Measurements from ENCODE around the gene SPTAN1.
"Not testable (repeated sequence)": the region's sequence is repeated elsewhere in the genome, so short reads cannot be mapped to it uniquely, and the experiment has no call there.

The SPTAN1 gene

DNA sequence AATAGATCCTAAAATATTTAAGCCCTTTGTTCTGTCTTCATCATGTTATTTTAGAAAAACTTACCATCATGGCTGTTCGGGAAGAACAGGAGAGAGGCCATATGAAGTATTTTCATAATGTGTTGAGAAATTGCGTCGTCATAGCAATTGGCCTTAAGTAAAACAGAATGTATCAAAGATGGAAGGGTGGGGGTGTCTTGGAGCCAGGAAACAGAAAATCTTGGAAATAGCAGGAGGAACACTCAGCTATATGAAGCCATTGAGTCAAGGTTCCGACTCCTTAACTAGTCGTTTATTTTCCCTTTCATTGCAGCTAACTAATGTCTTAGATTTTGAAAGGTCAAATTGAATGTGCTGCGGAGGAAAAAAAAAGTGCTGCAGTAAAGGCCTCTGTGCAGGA, 1.3 kb downstream of the SPTAN1 start:
- no peak for DNase-seq (ENCODE audit: low read depth)

- no peak for DNase-seq (ENCODE audit: low read depth)
Measured at GRCh38 chr9:128554155-128554862, 1.9 kb downstream of the SPTAN1 start.

GRCh38 chr9:128555180-128555721, 2.9 kb downstream of the SPTAN1 start:
- no peak for DNase-seq (ENCODE audit: low read depth)

- no peak for DNase-seq (ENCODE audit: low read depth)
Measured at GRCh38 chr9:128556276-128556675, 3.9 kb downstream of the SPTAN1 start.

DNA sequence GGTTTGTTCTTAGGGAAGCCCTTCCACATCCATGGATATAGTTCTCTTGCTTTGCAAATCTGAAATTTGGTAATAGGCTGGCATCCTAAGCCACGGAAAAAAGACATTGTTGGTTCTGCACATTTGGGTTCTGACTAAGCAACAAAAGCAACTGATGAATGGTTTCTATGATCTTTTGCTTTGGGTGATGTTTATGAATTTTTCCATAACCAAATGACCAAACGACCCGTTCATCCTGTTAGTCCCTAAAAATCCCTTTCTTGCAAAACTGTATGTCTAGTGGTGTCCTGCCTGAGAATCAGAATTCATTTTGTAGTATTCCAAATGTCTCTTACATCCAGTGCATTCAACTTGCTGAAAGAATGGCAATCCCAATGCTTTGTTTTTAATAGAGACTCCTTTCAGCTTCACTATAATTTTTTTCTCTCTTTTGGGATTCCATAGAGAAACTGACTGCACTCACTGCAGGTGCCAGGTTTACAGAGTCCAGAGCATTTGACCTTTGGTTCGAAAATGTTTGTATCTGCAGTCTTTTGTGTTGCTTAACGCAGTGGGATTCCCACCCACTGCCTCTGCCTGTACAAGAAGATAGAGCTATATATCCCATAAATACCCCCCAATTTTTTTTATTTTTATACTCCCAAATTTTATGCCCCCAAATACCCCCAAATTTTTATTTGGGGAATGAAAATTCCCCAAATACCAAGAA, 4.7 kb downstream of the SPTAN1 start:
- DNase-seq (ENCODE audit: low read depth) = no peak

- peak; percentile 12 for DNase-seq (ENCODE audit: low read depth)
Measured at GRCh38 chr9:128558431-128559310, 6.3 kb downstream of the SPTAN1 start.

DNA sequence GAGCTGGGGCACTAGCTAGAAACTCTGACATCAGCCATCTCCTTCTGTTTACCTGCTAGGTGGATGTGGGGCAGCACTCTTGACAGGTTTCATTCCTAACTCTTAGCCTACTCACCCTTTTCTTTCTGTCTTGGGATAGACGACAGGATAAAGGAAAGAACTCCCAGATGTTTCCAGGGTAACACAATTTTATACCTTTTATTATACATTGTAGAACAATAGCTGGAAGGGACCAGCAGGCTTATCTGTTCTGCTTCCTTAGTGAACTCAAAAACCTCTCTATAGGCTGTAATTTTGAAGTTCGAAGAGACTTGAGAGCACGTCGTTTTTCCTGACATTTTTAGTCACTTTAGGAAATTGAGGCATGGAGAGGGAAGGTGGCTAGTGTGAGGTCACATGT, 13.2 kb downstream of the SPTAN1 start:
- DNase-seq (ENCODE audit: low read depth) = no peak

- DNase-seq (ENCODE audit: low read depth) = no peak
Measured at GRCh38 chr9:128568470-128569078, 16.2 kb downstream of the SPTAN1 start.

DNA sequence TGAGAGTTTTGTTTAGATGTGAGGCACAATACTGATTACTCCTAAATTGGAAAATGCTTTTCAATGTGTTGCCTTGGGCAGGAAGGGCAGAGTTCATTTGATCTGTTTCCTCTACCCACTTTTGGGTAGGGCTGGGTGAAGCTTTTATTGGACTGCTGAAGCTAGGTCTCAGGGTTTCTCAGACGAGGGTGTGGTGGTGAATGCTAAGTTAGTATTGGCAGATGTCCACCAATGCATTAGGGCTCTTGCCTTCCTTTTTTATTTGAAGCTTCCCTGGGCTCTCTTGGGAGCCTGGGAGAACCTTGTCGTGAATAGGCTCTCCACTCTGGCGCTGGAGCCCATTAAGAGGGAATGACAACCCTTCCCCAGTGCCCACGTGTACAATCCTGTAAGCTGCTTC, 23.1 kb downstream of the SPTAN1 start:
- no peak for DNase-seq (ENCODE audit: low read depth)

DNA sequence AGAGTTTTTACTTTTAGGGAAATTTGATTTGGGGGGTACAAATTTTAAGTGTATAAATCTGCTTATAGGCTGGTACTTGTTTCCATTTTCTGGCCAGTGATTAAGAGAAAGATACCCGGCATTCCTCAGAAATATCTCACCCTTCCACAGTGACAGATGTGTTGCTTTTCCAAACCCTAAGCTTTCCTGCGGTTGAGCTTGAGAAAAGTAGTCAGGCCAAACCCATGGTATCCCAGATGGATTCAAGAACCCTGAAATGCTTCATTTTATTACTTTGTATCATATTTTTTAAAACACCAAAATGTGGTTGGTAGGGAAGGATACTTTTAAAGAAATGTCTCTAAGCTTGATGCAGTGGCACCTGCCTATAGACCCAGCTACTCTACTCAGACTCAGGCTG, 23.5 kb downstream of the SPTAN1 start:
- DNase-seq (ENCODE audit: low read depth) = no peak

DNA sequence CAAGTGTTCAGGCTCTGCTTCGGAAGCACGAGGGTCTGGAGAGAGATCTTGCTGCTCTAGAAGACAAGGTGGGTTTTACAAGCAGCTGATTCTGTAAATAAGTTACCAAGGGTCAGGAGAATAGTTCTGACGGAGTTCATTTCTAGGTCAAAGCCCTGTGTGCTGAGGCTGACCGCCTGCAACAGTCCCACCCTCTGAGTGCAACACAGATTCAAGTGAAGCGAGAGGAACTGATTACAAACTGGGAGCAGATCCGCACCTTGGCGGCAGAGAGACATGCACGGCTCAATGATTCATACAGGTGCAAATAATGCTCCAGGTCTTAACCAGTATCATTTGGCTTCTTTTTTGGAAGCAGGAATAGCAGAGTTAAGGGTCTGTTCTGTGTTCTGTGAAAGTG, 24.8 kb downstream of the SPTAN1 start:
- no peak for DNase-seq (ENCODE audit: low read depth)

DNA sequence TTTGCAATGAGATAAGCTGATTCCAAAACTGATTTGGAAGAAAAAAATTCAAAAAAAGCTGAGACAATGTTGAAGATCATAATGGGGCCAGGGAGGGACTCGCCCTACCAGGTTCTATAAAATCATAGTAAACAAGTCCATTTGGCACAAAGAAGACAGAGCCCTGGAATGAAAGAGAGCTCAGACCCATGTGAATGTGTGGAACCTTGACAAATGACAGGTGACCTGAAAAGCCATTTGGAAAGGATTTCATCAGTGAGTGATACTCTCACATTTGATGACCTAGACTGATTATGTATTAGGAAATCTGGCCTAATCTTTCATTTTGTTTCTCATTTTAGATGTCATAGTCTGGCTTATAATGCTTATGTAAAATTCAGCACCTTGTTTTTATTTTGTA, 26.8 kb downstream of the SPTAN1 start:
- DNase-seq (ENCODE audit: low read depth) = no peak

DNA sequence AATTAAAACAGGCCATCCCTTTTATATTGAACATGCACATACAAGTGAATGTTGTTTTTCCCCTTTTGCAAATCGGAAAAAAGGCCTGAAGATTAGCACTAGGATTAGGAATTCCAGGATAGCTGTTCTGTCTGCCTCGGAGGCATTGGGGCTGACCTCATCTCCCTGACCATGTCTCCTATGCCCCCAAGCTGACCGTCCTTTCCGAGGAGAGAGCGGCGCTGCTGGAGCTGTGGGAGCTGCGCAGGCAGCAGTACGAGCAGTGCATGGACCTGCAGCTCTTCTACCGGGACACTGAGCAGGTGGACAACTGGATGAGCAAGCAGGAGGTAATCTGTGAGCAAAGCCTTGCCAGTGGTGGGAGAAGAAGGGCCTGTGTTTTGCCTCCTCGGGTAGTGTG, 28.3 kb downstream of the SPTAN1 start:
- DNase-seq (ENCODE audit: low read depth) = no peak

- DNase-seq (ENCODE audit: low read depth) = not testable (repeated sequence)
Measured at GRCh38 chr9:128585155-128585554, 32.8 kb downstream of the SPTAN1 start.

GRCh38 chr9:128586934-128587333, 34.5 kb downstream of the SPTAN1 start:
- DNase-seq (ENCODE audit: low read depth) = not testable (repeated sequence)

DNA sequence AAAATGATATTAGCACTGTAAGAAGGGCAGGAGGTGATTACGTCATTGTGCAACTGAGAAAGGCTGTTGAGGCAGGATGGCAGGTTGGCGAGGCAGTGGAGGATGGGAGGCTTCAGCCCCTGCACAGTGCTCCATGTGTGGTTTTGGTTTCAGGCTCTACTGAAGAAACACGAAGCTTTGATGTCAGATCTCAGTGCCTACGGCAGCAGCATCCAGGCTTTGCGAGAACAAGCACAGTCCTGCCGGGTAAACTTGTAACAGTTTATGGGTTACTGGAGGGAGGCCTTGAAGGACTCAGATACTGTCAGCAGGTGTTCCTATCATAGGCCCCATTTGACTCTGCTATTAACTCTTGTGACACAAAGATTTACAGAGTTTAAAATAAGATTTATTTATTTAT, 35.1 kb downstream of the SPTAN1 start:
- no peak for DNase-seq (ENCODE audit: low read depth)

- DNase-seq (ENCODE audit: low read depth) = no peak
Measured at GRCh38 chr9:128588581-128589233, 36.3 kb downstream of the SPTAN1 start.

GRCh38 chr9:128593039-128593438, 40.7 kb downstream of the SPTAN1 start:
- no peak for DNase-seq (ENCODE audit: low read depth)

GRCh38 chr9:128593856-128594255, 41.5 kb downstream of the SPTAN1 start:
- DNase-seq (ENCODE audit: low read depth) = no peak

GRCh38 chr9:128595471-128595870, 43.1 kb downstream of the SPTAN1 start:
- no peak for DNase-seq (ENCODE audit: low read depth)

- DNase-seq (ENCODE audit: low read depth) = no peak
Measured at GRCh38 chr9:128600099-128600498, 47.7 kb downstream of the SPTAN1 start.

DNA sequence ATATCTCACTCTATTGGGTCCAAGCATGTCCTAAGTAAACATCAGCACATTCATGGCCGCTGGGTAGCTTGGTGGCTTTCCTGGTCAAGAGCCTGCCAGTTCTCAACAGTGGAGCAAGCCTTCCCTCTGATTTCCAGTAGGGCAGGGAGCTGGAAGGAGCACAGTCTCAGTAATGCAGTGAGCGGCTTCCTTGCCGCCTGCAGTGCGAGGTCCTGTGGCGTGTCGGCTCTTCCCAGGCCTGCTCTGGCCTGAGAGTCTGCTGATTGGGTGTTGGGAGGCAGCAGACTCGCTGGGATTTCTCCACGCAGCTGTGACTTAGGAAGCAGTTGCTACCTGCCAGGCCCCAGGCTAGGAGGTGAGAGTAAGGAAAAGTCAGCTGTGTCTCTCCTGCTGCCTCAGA, 51.3 kb downstream of the SPTAN1 start:
- no peak for DNase-seq (ENCODE audit: low read depth)

Data from activated T-helper 9 cell treated with anti-CD3 and anti-CD28 coated beads, Interleukin-2, amount 50 U/mL, for 16 hours (primary cell).